HEK293T (cell line): ENCODE data around the gene XDH.

ENCODE experiments used
- CTCF ChIA-PET: fragments of 350-600 bp; formaldehyde crosslinking; extraction: SDS; loops from one replicate; lab custom pipeline; 2021; ENCODE audit warnings: antibody characterized with exemption, inconsistent platforms; lab: Yijun Ruan, JAX
- POLR2A ChIA-PET: fragments of 350-600 bp; formaldehyde crosslinking; extraction: SDS; loops from one replicate; lab custom pipeline; 2020; ENCODE audit warnings: antibody characterized with exemption, inconsistent platforms; lab: Yijun Ruan, JAX
- DNase-seq: peaks from one replicate; pipeline ENCODE4 v3.0.0; 2012; ENCODE audit warnings: mixed read lengths; ENCODE audit errors: extremely low spot score
- ARNT ChIP-seq: fragments of 450-650 bp; IDR thresholded peaks from 2 replicates; pipeline ENCODE4 v1.6.1; 2017; ENCODE audit warnings: mild to moderate bottlenecking
- BHLHE40 ChIP-seq: fragments of 450-650 bp; IDR thresholded peaks from 2 replicates; pipeline ENCODE4 v1.6.1; 2016; ENCODE audit warnings: mild to moderate bottlenecking, moderate library complexity, borderline replicate concordance
- CTBP1 ChIP-seq: fragments of 450-650 bp; IDR thresholded peaks from 2 replicates; pipeline ENCODE4 v1.6.1; 2016; ENCODE audit warnings: borderline replicate concordance
- ELF4 ChIP-seq: fragments of 450-650 bp; IDR thresholded peaks from 2 replicates; pipeline ENCODE4 v1.6.1; 2017; ENCODE audit warnings: antibody characterized with exemption
- FOXA1 ChIP-seq: fragments of 450-650 bp; IDR thresholded peaks from 2 replicates; pipeline ENCODE4 v1.6.1; 2016; ENCODE audit warnings: mild to moderate bottlenecking
- FOXK2 ChIP-seq: fragments of 450-650 bp; IDR thresholded peaks from 2 replicates; pipeline ENCODE4 v1.6.1; 2016; ENCODE audit warnings: mild to moderate bottlenecking
- FOXM1 ChIP-seq: fragments of 450-650 bp; IDR thresholded peaks from 2 replicates; pipeline ENCODE4 v1.6.1; 2017; ENCODE audit warnings: mild to moderate bottlenecking, borderline replicate concordance
- HDGF ChIP-seq: fragments of 450-650 bp; IDR thresholded peaks from 2 replicates; pipeline ENCODE4 v1.6.1; 2017; ENCODE audit warnings: antibody characterized with exemption, borderline replicate concordance
- L3MBTL2 ChIP-seq: fragments of 450-650 bp; conservative IDR thresholded peaks from 2 replicates; pipeline ENCODE4 v1.6.1; 2016; ENCODE audit warnings: mild to moderate bottlenecking
- LEF1 ChIP-seq: fragments of 450-650 bp; IDR thresholded peaks from 2 replicates; pipeline ENCODE4 v1.6.1; 2017; ENCODE audit warnings: mild to moderate bottlenecking, borderline replicate concordance
- NFRKB ChIP-seq: fragments of 450-650 bp; IDR thresholded peaks from 2 replicates; pipeline ENCODE4 v1.6.1; 2016; ENCODE audit warnings: mild to moderate bottlenecking, moderate library complexity
- PKNOX1 ChIP-seq: fragments of 450-650 bp; IDR thresholded peaks from 2 replicates; pipeline ENCODE4 v1.6.1; 2016
- SP1 ChIP-seq: fragments of 450-650 bp; IDR thresholded peaks from 2 replicates; pipeline ENCODE4 v1.6.1; 2017
- SUZ12 ChIP-seq: fragments of 450-650 bp; IDR thresholded peaks from 2 replicates; pipeline ENCODE4 v1.6.1; 2016; ENCODE audit warnings: mild to moderate bottlenecking
- TARDBP ChIP-seq: fragments of 450-650 bp; IDR thresholded peaks from 2 replicates; pipeline ENCODE4 v1.6.1; 2016
- ZNF384 ChIP-seq: fragments of 450-650 bp; IDR thresholded peaks from 2 replicates; pipeline ENCODE4 v1.6.1; 2016

The XDH gene

DNA sequence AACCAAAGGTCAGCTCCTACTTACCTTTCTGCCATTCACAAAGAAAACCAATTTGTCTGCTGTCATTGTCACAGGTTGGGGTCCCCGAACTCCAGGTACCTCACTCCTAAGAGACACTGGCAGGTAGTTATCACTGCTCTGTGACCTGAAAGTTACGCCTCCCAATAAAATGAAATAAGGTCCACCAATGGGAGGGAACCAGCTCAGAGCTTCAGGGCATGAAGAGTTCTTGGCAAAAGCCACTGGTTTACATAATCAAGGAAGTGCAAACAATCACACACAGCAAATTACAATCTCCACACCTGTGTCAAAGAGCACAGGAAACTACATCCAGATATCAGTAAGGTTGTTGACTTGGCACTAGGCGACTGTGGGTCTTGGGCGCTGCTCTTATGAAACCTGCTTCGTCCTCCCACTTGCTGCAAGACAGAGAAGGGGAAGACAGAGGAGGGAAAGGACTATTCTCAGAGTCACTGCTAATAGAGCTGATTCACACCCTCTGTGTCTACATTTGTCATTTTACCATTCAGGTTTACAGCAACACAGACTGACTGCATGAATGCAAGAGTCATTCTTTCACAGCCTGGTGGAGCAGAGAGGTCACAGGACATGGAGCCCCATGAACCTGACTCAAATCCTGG lies at the start of gene XDH:
Gene XDH (minus strand): TSS at position 142 of the 641 bp plus-strand sequence. CDS start 76 bp downstream, at position 66.
- TF ChIP-seq ARNT (no peak), HDGF (no peak), FOXK2 (no peak), ZNF384 (no peak), CTBP1 (no peak), PKNOX1 (no peak), NFRKB (no peak), ELF4 (no peak), SP1 (no peak), L3MBTL2 (no peak), LEF1 (no peak)
- CTCF ChIA-PET: no interaction called here
- POLR2A ChIA-PET: no interaction called here
- no peak for DNase-seq

DNA sequence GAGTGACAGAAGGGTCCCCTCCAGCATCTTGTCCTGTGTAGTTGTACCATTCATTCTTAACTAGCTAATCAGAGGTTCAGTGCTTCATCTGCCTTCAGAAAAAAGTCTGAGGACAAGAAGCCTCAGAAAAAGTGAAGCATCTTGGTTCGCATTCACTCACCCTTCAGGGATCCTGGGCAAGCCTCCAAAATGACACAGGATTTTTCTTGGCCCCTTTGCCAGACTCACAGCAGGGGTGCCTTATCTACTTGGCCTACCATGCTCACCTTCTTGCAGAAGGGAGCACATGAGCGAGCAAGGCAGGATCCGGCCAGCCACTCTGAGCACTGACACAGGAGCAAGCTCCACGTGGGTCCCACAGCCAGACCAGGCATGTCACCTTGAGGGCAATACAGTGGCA lies 43.1 kb upstream of the XDH start:
- no peak for TF ChIP-seq L3MBTL2
- TF ChIP-seq ELF4: no peak
- TF ChIP-seq HDGF: no peak
- no peak for TF ChIP-seq SUZ12
- no peak for TF ChIP-seq LEF1
- no peak for TF ChIP-seq CTBP1
- no peak for TF ChIP-seq TARDBP
- TF ChIP-seq SP1: no peak
- no peak for TF ChIP-seq NFRKB
- TF ChIP-seq BHLHE40: no peak
- CTCF ChIA-PET: no interaction called here
- POLR2A ChIA-PET: no interaction called here
- no peak for DNase-seq

- POLR2A ChIA-PET: no interaction called here
- CTCF ChIA-PET: no interaction called here
- DNase-seq: no peak
- TF ChIP-seq NFRKB: no peak
- TF ChIP-seq SP1: no peak
- no peak for TF ChIP-seq ARNT
- TF ChIP-seq FOXK2: no peak
- no peak for TF ChIP-seq ZNF384
- TF ChIP-seq SUZ12: no peak
- TF ChIP-seq FOXM1: no peak
- no peak for TF ChIP-seq BHLHE40
- no peak for TF ChIP-seq TARDBP
- no peak for TF ChIP-seq CTBP1
- TF ChIP-seq LEF1: no peak
- no peak for TF ChIP-seq FOXA1
- TF ChIP-seq HDGF: no peak
- TF ChIP-seq ELF4: no peak
- TF ChIP-seq PKNOX1: no peak
- TF ChIP-seq L3MBTL2: no peak
These were observed 32.3 kb upstream of the XDH start for GRCh38 chr2:31446848-31447247.

DNA sequence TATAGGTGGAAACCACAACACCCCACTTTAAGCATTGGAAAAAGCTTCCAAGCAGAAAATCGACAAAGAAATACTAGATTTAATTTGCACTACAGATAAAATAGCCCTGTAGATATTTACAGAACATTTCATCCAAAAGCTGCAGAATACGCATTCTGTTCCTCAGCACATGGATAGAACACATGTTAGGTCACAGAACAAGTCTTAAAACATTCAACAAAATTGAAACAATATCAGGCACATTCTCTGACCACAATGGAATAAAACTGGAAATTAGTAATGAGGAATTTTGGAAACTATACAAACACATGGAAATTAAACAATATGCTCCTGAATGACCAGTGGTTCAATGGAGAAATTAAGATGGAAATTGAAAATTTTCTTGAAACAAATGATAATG lies 27.8 kb upstream of the XDH start:
- CTCF ChIA-PET: no interaction called here
- POLR2A ChIA-PET: no interaction called here
- no peak for DNase-seq
- no peak for TF ChIP-seq TARDBP
- no peak for TF ChIP-seq SP1
- no peak for TF ChIP-seq SUZ12

DNA sequence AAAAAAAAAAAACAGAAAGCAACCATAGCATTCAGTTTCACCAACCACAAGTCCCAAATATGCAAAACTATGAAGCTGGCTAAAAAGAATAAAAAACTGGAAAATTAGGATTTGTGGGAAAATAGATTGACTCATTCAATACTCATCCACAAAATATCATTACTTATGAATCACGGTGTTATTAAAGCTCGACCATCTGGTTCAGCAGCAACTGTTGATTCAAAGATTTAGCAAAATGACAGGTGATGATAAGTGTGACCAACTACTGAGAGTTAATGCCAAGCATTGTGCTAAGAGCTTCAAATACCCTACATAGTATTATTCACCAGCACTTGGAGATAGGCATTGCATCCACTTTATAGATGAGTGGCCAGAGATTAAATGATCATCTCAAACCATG lies 26.2 kb upstream of the XDH start:
- POLR2A ChIA-PET: no interaction called here
- CTCF ChIA-PET: no interaction called here
- TF ChIP-seq NFRKB (no peak), FOXK2 (no peak), ELF4 (no peak)
- no peak for DNase-seq

GRCh38 chr2:31434911-31435310 lies 20.4 kb upstream of the XDH start:
- ChIA-PET CTCF (no interaction called here), POLR2A (no interaction called here)
- TF ChIP-seq NFRKB: no peak
- no peak for TF ChIP-seq PKNOX1
- TF ChIP-seq FOXK2: no peak
- TF ChIP-seq ZNF384: no peak
- TF ChIP-seq ELF4: no peak
- no peak for TF ChIP-seq LEF1
- TF ChIP-seq ARNT: no peak
- no peak for TF ChIP-seq CTBP1
- no peak for DNase-seq

- CTCF ChIA-PET: no interaction called here
- no peak for DNase-seq
- TF ChIP-seq NFRKB (no peak), L3MBTL2 (no peak), HDGF (no peak), TARDBP (no peak), FOXK2 (no peak), ELF4 (no peak), CTBP1 (no peak), LEF1 (no peak), SUZ12 (no peak), ZNF384 (no peak), ARNT (no peak), FOXM1 (no peak), FOXA1 (no peak), SP1 (no peak), BHLHE40 (no peak), PKNOX1 (no peak)
- POLR2A ChIA-PET: no interaction called here
These were observed 19.0 kb upstream of the XDH start for GRCh38 chr2:31433541-31433940.
